Mucosa of gallbladder (tissue), 1 donor: Measurements from ENCODE around the gene NUMB. TPM values are rescaled to one million over a fixed set of nuclear protein-coding genes. Genes with fewer than 3 reads are reported as not detected.
A peak's percentile ranks its signal among the peaks of the same experiment; 100 is the strongest.

ENCODE experiments used
- DNase-seq: peaks from one replicate; pipeline ENCODE4 v3.0.0-alpha.2; 2020; ENCODE audit warnings: low spot score
- total RNA-seq: library from RNA; stranded (reverse); gene quantifications from one replicate; pipeline ENCODE4 v1.2.1, GENCODE V29; 2021
- donor health status: DM: no; HTN: no; CAD: no.

Gene NUMB
- total RNA-seq, 1 donor from 2014 or later, result 117 TPM

- no peak for DNase-seq
Measured at GRCh38 chr14:73289729-73290128, 168.6 kb downstream of the NUMB start.

GRCh38 chr14:73289308-73289707 lies 169.0 kb downstream of the NUMB start:
- DNase-seq, result no peak

GRCh38 chr14:73287071-73287470 lies 171.3 kb downstream of the NUMB start:
- DNase-seq, result no peak

GRCh38 chr14:73286598-73286997 lies 171.7 kb downstream of the NUMB start:
- no peak for DNase-seq

GRCh38 chr14:73285979-73286378 lies 172.4 kb downstream of the NUMB start:
- DNase-seq, result no peak

- no peak for DNase-seq
Measured at GRCh38 chr14:73283608-73284379, 174.6 kb downstream of the NUMB start.

GRCh38 chr14:73280903-73281302 lies 177.4 kb downstream of the NUMB start:
- no peak for DNase-seq

- no peak for DNase-seq
Measured at GRCh38 chr14:73277376-73277775, 181.0 kb downstream of the NUMB start.

- DNase-seq, result no peak
Measured at GRCh38 chr14:73276836-73277235, 181.5 kb downstream of the NUMB start.

GRCh38 chr14:73273799-73274198 lies 184.5 kb downstream of the NUMB start:
- DNase-seq, result no peak

- DNase-seq, result no peak
Measured at GRCh38 chr14:73272393-73272792, 186.0 kb downstream of the NUMB start.

GRCh38 chr14:73269729-73270531 lies 188.4 kb downstream of the NUMB start:
- DNase-seq, result peak; percentile 23

GRCh38 chr14:73267474-73267873 lies 190.9 kb downstream of the NUMB start:
- no peak for DNase-seq

GRCh38 chr14:73266317-73266716 lies 192.0 kb downstream of the NUMB start:
- no peak for DNase-seq

GRCh38 chr14:73265721-73266046 lies 192.7 kb downstream of the NUMB start:
- DNase-seq, result no peak

GRCh38 chr14:73264885-73265720 lies 193.2 kb downstream of the NUMB start:
- DNase-seq, result no peak

GRCh38 chr14:73264080-73264884 lies 194.1 kb downstream of the NUMB start:
- no peak for DNase-seq

- DNase-seq, result no peak
Measured at GRCh38 chr14:73263606-73264005, 194.7 kb downstream of the NUMB start.

- DNase-seq, result no peak
Measured at GRCh38 chr14:73262427-73263183, 195.7 kb downstream of the NUMB start.

GRCh38 chr14:73261520-73262426 lies 196.6 kb downstream of the NUMB start:
- no peak for DNase-seq
